ENCODE data around the gene ACACA.

Gene ACACA

DNA sequence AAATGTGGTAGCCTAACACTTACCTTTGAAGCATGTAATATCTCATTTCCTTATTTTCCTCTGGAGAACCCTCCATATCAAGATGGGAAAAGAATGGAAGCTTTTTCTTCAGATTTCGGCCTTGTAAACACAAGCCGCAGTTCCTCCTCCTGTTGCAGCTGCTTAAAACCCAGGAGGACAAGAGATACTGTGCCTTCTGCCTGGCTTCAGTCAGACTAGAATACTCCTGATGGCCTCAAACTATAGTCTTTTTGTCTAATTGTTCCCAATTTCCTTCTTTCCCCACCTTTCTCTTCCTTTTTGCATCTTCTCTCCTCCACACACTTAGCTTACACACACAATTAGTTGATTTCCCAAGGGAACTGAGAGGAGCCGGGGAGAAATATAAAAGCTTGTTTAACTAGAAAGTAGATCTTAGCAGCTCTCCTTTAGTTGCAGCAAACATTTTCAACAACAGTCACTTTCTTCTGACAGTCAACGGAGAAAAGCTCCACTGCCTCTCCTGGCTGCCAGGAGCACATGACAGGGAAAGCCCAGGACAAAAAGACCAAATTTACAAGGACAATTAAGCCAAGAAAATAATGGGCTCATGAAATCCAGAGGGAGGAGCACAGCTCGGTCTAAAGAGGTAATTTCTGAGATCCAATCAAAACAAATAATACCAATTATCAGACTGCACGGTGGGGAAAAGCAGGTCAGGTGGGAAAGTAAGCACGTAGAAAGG lies 107.2 kb downstream of the ACACA start:
- peak overlapping the region; percentile 26 for H3K27ac ChIP-seq (ENCODE audit: low read depth, low read length)
- peak overlapping the region in 4 of 5 donors; percentile 8 to 80 (median 20) for H3K9ac ChIP-seq (ENCODE audit: low read length in 5 of 5)
- peak overlapping the region in 3 of 5 donors; percentile 17 to 48 (median 40) for H3K4me3 ChIP-seq (ENCODE audit: low read depth in 1 of 5, low read length in 5 of 5)
- H3K27me3 ChIP-seq (ENCODE audit: control insufficient read depth in 5 of 5, insufficient read depth in 4 of 5, low read length in 5 of 5): no peaks in the 10 kb centered on the region
- peaks cover 2 to 29% (median 9%) of the 10 kb centered on the region in 5 donors for H3K4me1 ChIP-seq (ENCODE audit: control insufficient read depth in 5 of 5, insufficient read depth in 5 of 5, low read length in 5 of 5)
- no peaks in the 10 kb centered on the region for H3K9me3 ChIP-seq (ENCODE audit: control insufficient read depth in 5 of 5, low read length in 5 of 5)
- H3K36me3 ChIP-seq (ENCODE audit: control insufficient read depth in 5 of 5, insufficient read depth in 5 of 5, low read length in 5 of 5): peaks cover 0 to 3% (median under 1%) of the 10 kb centered on the region in 5 donors

DNA sequence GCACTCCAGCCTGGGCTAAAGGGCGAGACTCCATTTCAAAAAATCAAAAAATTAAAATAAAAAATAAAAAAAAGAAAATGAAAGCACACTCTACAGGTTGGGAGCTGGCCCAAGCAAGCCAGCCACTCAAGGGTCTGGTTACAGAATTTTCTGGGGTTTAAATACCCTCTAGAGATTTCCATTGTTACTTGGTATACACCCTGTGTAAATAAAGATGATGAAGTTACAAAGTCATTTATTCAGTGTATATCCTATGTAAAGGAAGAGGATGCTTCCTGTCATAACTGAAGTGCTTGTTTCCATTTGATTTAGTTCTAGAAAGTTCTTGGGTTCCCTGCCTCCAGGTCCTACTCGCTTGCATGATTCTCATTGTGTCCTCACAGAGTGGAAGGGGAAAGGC lies 110.7 kb downstream of the ACACA start:
- Histone ChIP-seq H3K4me1 (ENCODE audit: control insufficient read depth in 5 of 5, insufficient read depth in 5 of 5, low read length in 5 of 5) (peaks cover 2 to 29% (median 14%) of the 10 kb centered on the region in 5 donors), H3K27me3 (ENCODE audit: control insufficient read depth in 5 of 5, insufficient read depth in 4 of 5, low read length in 5 of 5) (no peaks in the 10 kb centered on the region), H3K36me3 (ENCODE audit: control insufficient read depth in 5 of 5, insufficient read depth in 5 of 5, low read length in 5 of 5) (no peaks in the 10 kb centered on the region), H3K4me3 (ENCODE audit: low read depth in 1 of 5, low read length in 5 of 5) (no peak overlapping the region), H3K9ac (ENCODE audit: low read length in 5 of 5) (no peak overlapping the region), H3K27ac (ENCODE audit: low read depth, low read length) (no peak overlapping the region), H3K9me3 (ENCODE audit: control insufficient read depth in 5 of 5, low read length in 5 of 5) (no peaks in the 10 kb centered on the region)

DNA sequence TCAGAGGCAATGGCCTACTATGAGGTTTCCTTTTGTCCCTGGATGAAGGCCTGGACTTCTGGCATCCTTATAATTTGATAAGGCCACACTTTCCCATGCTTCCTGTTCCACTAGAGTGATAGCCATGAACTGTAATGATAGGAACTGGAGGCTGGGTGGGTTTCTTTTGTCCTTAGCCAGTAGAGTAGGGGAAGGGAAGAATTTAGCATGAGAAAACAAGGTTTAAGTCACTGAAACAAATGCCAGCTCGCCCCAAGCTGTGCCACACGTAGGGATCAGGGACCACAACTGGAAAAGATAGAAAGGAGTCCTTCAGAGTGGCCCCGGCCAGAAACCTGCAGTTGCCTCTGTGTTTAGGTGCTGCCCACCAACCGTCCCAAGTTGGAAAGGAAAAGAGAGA lies 111.7 kb downstream of the ACACA start:
- Histone ChIP-seq H3K27ac (ENCODE audit: low read depth, low read length) (no peak overlapping the region), H3K9ac (ENCODE audit: low read length in 5 of 5) (no peak overlapping the region), H3K4me1 (ENCODE audit: control insufficient read depth in 5 of 5, insufficient read depth in 5 of 5, low read length in 5 of 5) (peaks cover 2 to 21% (median 13%) of the 10 kb centered on the region in 5 donors), H3K27me3 (ENCODE audit: control insufficient read depth in 5 of 5, insufficient read depth in 4 of 5, low read length in 5 of 5) (no peaks in the 10 kb centered on the region), H3K36me3 (ENCODE audit: control insufficient read depth in 5 of 5, insufficient read depth in 5 of 5, low read length in 5 of 5) (no peaks in the 10 kb centered on the region), H3K4me3 (ENCODE audit: low read depth in 1 of 5, low read length in 5 of 5) (no peak overlapping the region), H3K9me3 (ENCODE audit: control insufficient read depth in 5 of 5, low read length in 5 of 5) (no peaks in the 10 kb centered on the region)

DNA sequence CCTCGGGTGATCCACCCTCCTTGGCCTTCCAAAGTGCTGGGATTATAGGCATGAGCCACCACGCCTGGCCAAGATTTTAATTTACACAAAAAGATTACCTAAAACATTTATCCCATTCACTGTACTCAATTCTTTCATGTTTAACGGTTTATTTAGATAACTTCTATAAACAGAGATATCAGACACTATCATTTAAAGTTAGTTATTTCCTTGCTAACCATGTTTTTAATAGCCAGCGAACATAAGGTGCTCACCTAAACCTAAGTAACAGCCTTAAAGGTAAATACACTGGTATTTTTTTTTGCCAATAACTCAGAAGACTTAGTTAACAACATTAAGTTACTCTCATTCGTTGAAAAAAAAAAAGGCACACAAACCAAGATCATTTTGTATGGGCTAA lies 112.9 kb downstream of the ACACA start:
- no peaks in the 10 kb centered on the region for H3K9me3 ChIP-seq (ENCODE audit: control insufficient read depth in 5 of 5, low read length in 5 of 5)
- peaks cover 0 to 11% (median 5%) of the 10 kb centered on the region in 5 donors for H3K4me1 ChIP-seq (ENCODE audit: control insufficient read depth in 5 of 5, insufficient read depth in 5 of 5, low read length in 5 of 5)
- no peak overlapping the region for H3K4me3 ChIP-seq (ENCODE audit: low read depth in 1 of 5, low read length in 5 of 5)
- no peaks in the 10 kb centered on the region for H3K36me3 ChIP-seq (ENCODE audit: control insufficient read depth in 5 of 5, insufficient read depth in 5 of 5, low read length in 5 of 5)
- H3K9ac ChIP-seq (ENCODE audit: low read length in 5 of 5): no peak overlapping the region
- no peak overlapping the region for H3K27ac ChIP-seq (ENCODE audit: low read depth, low read length)
- H3K27me3 ChIP-seq (ENCODE audit: control insufficient read depth in 5 of 5, insufficient read depth in 4 of 5, low read length in 5 of 5): no peaks in the 10 kb centered on the region

DNA sequence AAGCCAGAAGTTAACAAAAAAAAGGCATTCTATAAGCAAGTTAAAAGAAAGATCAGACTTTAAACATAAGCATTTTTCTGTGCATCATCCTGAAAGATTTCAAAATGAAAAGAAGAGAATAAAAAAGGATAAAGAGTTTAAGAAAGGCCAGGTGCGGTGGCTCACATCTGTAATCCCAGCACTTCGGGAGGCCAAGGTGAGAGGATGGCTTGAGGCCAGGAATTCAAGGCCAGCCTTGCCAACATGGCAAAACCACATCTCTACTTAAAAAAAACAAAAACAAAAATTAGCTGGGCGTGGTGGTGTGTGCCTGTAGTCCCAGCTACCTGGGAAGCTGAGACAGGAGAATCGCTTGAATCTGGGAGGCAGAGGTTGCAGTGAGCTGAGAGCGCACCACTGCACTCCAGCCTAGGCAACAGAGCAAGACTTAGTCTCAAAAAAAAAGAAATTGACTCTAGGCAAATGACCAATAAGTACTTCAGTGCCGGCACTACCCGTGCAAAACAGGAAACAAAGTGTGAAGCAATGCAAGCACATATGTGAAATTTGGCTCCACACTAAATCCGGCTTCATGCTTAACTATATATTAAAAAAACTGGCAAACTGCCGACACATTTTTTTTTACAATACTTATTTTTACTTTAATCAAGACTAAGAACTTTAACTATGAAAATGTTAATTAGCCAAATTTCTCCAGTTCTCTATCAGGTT lies 114.1 kb downstream of the ACACA start:
- H3K9me3 ChIP-seq (ENCODE audit: control insufficient read depth in 5 of 5, low read length in 5 of 5): no peaks in the 10 kb centered on the region
- H3K36me3 ChIP-seq (ENCODE audit: control insufficient read depth in 5 of 5, insufficient read depth in 5 of 5, low read length in 5 of 5): no peaks in the 10 kb centered on the region
- H3K4me1 ChIP-seq (ENCODE audit: control insufficient read depth in 5 of 5, insufficient read depth in 5 of 5, low read length in 5 of 5): peaks cover 0 to 8% (median 5%) of the 10 kb centered on the region in 5 donors

DNA sequence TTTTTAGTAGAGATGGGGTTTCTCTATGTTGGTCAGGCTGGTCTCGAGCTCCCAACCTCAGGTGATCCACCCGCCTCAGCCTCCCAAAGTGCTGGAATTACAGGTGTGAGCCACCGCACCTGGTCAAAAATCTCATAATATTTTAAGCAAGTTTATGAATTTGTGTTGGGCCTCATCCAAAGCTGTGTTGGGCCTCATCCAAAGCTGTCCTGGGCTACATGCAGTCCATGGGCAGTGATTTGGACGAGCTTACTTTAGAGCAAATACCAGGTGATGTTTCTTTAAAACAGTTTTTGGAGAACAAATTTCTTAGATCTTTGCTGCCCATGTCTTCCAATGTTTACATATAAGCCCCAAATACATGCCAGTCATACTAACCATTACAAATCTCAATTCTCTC lies 115.3 kb downstream of the ACACA start:
- Histone ChIP-seq H3K9ac (ENCODE audit: low read length in 5 of 5) (no peak overlapping the region), H3K4me3 (ENCODE audit: low read depth in 1 of 5, low read length in 5 of 5) (no peak overlapping the region), H3K36me3 (ENCODE audit: control insufficient read depth in 5 of 5, insufficient read depth in 5 of 5, low read length in 5 of 5) (no peaks in the 10 kb centered on the region), H3K27me3 (ENCODE audit: control insufficient read depth in 5 of 5, insufficient read depth in 4 of 5, low read length in 5 of 5) (no peaks in the 10 kb centered on the region), H3K9me3 (ENCODE audit: control insufficient read depth in 5 of 5, low read length in 5 of 5) (no peaks in the 10 kb centered on the region), H3K27ac (ENCODE audit: low read depth, low read length) (no peak overlapping the region), H3K4me1 (ENCODE audit: control insufficient read depth in 5 of 5, insufficient read depth in 5 of 5, low read length in 5 of 5) (peaks cover 0 to 8% (median 5%) of the 10 kb centered on the region in 5 donors)

More for the DNA sequence above, 114.1 kb downstream of the ACACA start:
- H3K9ac ChIP-seq (ENCODE audit: low read length in 5 of 5): no peak overlapping the region
- no peak overlapping the region for H3K27ac ChIP-seq (ENCODE audit: low read depth, low read length)
- no peaks in the 10 kb centered on the region for H3K27me3 ChIP-seq (ENCODE audit: control insufficient read depth in 5 of 5, insufficient read depth in 4 of 5, low read length in 5 of 5)
- H3K4me3 ChIP-seq (ENCODE audit: low read depth in 1 of 5, low read length in 5 of 5): no peak overlapping the region

DNA sequence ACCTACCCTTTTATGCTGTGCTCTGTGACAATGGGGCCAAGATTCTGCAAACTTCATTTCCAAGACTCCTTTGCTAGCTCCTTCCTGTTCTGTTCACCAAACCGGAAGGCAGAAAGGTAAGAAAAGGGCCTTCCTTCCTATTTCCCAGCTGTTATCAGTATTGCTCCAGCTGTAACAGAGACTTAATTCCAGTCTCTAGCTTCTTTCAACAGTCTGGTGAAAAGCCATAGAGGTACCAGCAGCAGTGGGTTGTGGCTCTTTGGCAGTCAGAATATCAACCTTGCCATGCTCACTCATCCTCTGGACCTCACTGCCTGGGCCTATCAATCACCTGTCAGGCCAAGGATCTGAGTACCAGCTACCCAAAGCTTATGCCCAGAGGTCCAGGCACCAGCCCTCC lies 120.2 kb downstream of the ACACA start:
- no peak overlapping the region for H3K4me3 ChIP-seq (ENCODE audit: low read depth in 1 of 5, low read length in 5 of 5)
- H3K9ac ChIP-seq (ENCODE audit: low read length in 5 of 5): no peak overlapping the region
- H3K36me3 ChIP-seq (ENCODE audit: control insufficient read depth in 5 of 5, insufficient read depth in 5 of 5, low read length in 5 of 5): peaks cover 0 to 12% (median 9%) of the 10 kb centered on the region in 5 donors
- H3K27me3 ChIP-seq (ENCODE audit: control insufficient read depth in 5 of 5, insufficient read depth in 4 of 5, low read length in 5 of 5): no peaks in the 10 kb centered on the region
- H3K27ac ChIP-seq (ENCODE audit: low read depth, low read length): no peak overlapping the region
- peaks cover 0 to 10% (median 0%) of the 10 kb centered on the region in 5 donors for H3K4me1 ChIP-seq (ENCODE audit: control insufficient read depth in 5 of 5, insufficient read depth in 5 of 5, low read length in 5 of 5)
- H3K9me3 ChIP-seq (ENCODE audit: control insufficient read depth in 5 of 5, low read length in 5 of 5): no peaks in the 10 kb centered on the region

DNA sequence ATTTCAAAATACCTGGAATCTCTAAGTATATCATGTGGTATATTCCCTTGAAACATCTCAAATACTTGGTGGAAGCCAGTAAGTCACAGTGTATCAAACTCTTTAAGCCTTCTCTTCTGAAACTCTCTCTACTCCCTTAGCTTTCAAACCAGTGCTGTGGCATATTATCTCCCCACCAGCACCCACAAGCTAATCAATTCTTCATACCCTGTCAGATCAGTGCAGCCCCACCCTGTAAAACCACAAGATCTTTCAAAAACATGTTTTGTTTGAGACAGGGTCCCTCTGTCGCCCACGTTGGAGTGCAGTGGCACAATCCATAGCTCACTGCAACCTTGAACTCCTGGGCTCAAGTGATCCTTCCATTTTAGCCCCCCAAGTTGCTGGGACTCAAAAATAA lies 122.4 kb downstream of the ACACA start:
- Histone ChIP-seq H3K9me3 (ENCODE audit: control insufficient read depth in 5 of 5, low read length in 5 of 5) (no peaks in the 10 kb centered on the region), H3K27me3 (ENCODE audit: control insufficient read depth in 5 of 5, insufficient read depth in 4 of 5, low read length in 5 of 5) (no peaks in the 10 kb centered on the region), H3K36me3 (ENCODE audit: control insufficient read depth in 5 of 5, insufficient read depth in 5 of 5, low read length in 5 of 5) (peaks cover 3 to 23% (median 13%) of the 10 kb centered on the region in 5 donors), H3K9ac (ENCODE audit: low read length in 5 of 5) (no peak overlapping the region), H3K27ac (ENCODE audit: low read depth, low read length) (no peak overlapping the region), H3K4me3 (ENCODE audit: low read depth in 1 of 5, low read length in 5 of 5) (no peak overlapping the region), H3K4me1 (ENCODE audit: control insufficient read depth in 5 of 5, insufficient read depth in 5 of 5, low read length in 5 of 5) (peaks cover 0 to 10% (median 0%) of the 10 kb centered on the region in 5 donors)

DNA sequence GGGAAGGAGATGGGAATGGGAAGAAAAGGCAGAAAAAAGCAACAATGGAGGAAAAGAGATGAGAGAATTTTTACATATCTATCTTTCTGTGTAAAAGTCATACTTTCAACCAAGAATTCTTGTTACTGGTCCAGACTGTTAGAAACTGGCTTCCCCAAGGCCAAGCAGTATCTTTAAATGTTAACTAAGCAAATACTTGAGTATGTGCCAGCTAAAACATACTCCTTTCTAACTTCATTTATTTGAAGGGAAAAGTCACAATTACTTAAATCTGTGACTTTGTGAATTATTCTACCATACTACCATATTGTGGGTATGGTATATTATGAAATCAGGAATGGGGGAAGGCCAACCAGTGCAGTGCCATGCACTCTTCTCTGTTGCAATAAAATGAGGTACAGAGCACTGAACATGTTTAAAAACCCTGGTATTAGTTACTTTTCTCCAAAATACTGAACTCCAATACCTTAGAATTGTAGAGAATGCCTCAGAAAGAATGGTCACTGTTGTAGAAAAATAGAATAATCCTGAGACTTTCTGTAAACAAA lies 123.1 kb downstream of the ACACA start:
- H3K4me3 ChIP-seq (ENCODE audit: low read depth in 1 of 5, low read length in 5 of 5): no peak overlapping the region
- no peak overlapping the region for H3K9ac ChIP-seq (ENCODE audit: low read length in 5 of 5)
- H3K36me3 ChIP-seq (ENCODE audit: control insufficient read depth in 5 of 5, insufficient read depth in 5 of 5, low read length in 5 of 5): peaks cover 3 to 23% (median 13%) of the 10 kb centered on the region in 5 donors
- H3K4me1 ChIP-seq (ENCODE audit: control insufficient read depth in 5 of 5, insufficient read depth in 5 of 5, low read length in 5 of 5): peaks cover 0 to 10% (median 0%) of the 10 kb centered on the region in 5 donors
- no peaks in the 10 kb centered on the region for H3K27me3 ChIP-seq (ENCODE audit: control insufficient read depth in 5 of 5, insufficient read depth in 4 of 5, low read length in 5 of 5)
- H3K27ac ChIP-seq (ENCODE audit: low read depth, low read length): no peak overlapping the region
- no peaks in the 10 kb centered on the region for H3K9me3 ChIP-seq (ENCODE audit: control insufficient read depth in 5 of 5, low read length in 5 of 5)

DNA sequence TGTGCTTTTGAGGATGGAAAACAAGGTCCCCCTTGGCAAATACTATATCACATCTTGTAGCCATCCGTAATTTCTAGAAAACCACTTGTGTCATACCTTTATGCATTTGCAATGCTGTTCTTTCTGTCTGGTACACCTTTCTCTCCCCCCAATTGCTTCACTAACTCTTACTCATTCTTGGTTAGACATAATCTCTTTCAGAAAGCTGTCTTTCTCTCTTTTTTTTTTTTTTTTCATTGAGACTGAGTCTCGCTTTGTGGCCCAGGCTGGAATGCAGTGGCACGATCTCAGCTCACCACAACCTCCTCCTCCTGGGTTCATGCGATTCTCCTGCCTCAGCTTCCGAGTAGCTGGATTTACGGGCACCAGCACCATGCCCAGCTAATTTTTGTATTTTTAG lies 125.8 kb downstream of the ACACA start:
- H3K27ac ChIP-seq (ENCODE audit: low read depth, low read length): no peak overlapping the region
- H3K9ac ChIP-seq (ENCODE audit: low read length in 5 of 5): no peak overlapping the region
- peaks cover 3 to 33% (median 30%) of the 10 kb centered on the region in 5 donors for H3K36me3 ChIP-seq (ENCODE audit: control insufficient read depth in 5 of 5, insufficient read depth in 5 of 5, low read length in 5 of 5)
- peaks cover 0 to 10% (median 0%) of the 10 kb centered on the region in 5 donors for H3K4me1 ChIP-seq (ENCODE audit: control insufficient read depth in 5 of 5, insufficient read depth in 5 of 5, low read length in 5 of 5)
- H3K9me3 ChIP-seq (ENCODE audit: control insufficient read depth in 5 of 5, low read length in 5 of 5): no peaks in the 10 kb centered on the region
- H3K27me3 ChIP-seq (ENCODE audit: control insufficient read depth in 5 of 5, insufficient read depth in 4 of 5, low read length in 5 of 5): no peaks in the 10 kb centered on the region
- no peak overlapping the region for H3K4me3 ChIP-seq (ENCODE audit: low read depth in 1 of 5, low read length in 5 of 5)
